Uterus (tissue), 4 donors: ENCODE measurements around the gene TGFB1I1. TPM values are rescaled to one million over a fixed set of nuclear protein-coding genes. Genes with fewer than 3 reads are reported as not detected.

Experiments
- DNase-seq, 2 donors: peaks; one replicate each; pipeline ENCODE4 v3.0.0-alpha.2; 2019 to 2020
- H3K27ac ChIP-seq, 2 donors: fragments of 200-600 bp; sonication (generic); 1 replicate in 1 of 2; 2 replicates in 1 of 2; pipeline ENCODE4 v1.5.1; 2016 to 2018
- H3K27me3 ChIP-seq, 2 donors: fragments of 200-600 bp; sonication (generic); one replicate each; pipeline ENCODE4 v1.5.1; 2018 to 2019; ENCODE audit warnings: control low read depth in 1 of 2
- H3K36me3 ChIP-seq, 2 donors: fragments of 200-600 bp; sonication (generic); one replicate each; pipeline ENCODE4 v1.5.1; 2019; ENCODE audit warnings: control low read depth in 1 of 2
- H3K4me1 ChIP-seq, 2 donors: fragments of 200-600 bp; sonication (generic); one replicate each; pipeline ENCODE4 v1.5.1; 2018 to 2019; ENCODE audit warnings: control low read depth in 1 of 2
- H3K4me3 ChIP-seq, 2 donors: fragments of 200-600 bp; sonication (generic); 1 replicate in 1 of 2; 2 replicates in 1 of 2; pipeline ENCODE4 v1.5.1; 2018 to 2019; ENCODE audit warnings: mild to moderate bottlenecking in 1 of 2
- H3K9me3 ChIP-seq, 2 donors: fragments of 200-600 bp; sonication (generic); one replicate each; pipeline ENCODE4 v1.5.1; 2019; ENCODE audit warnings: control low read depth in 1 of 2
- CTCF ChIP-seq, 4 experiments: fragments of 200-600 bp in 2 of 4; fragments of 450-650 bp in 2 of 4; sonication (generic) in 2 of 4; IDR thresholded peaks; one replicate each; pipeline ENCODE4 v1.5.1; 2016 to 2019; ENCODE audit warnings: antibody characterized with exemption in 4 of 4, mild to moderate bottlenecking in 2 of 4, moderate library complexity in 1 of 4
- POLR2A ChIP-seq, 2 donors: fragments of 450-650 bp; IDR thresholded peaks; one replicate each; pipeline ENCODE4 v1.6.1; 2016; ENCODE audit warnings: antibody characterized with exemption in 2 of 2, mild to moderate bottlenecking in 1 of 2, moderate library complexity in 1 of 2
- intact Hi-C: fragments of 100-400 bp; cut with DNase I; formaldehyde crosslinking; loops from one replicate; pipeline ENCODE4 v1.15.1; 2023; ENCODE audit warnings: low total_unique reads
- total RNA-seq, 4 donors: library from RNA; depleted of rRNA in 3 of 4; stranded (reverse); fragments of >200 nt in 3 of 4; gene quantifications; one replicate each; pipeline versions ENCODE4 v1.1.0 to v1.2.4, GENCODE V29; 2014 to 2023
- donor health status: DM: yes; HTN: yes; CAD: no.

Gene TGFB1I1
- total RNA-seq, 4 donors from 2014 or later = 61.1 to 336 (median 107) TPM

DNA sequence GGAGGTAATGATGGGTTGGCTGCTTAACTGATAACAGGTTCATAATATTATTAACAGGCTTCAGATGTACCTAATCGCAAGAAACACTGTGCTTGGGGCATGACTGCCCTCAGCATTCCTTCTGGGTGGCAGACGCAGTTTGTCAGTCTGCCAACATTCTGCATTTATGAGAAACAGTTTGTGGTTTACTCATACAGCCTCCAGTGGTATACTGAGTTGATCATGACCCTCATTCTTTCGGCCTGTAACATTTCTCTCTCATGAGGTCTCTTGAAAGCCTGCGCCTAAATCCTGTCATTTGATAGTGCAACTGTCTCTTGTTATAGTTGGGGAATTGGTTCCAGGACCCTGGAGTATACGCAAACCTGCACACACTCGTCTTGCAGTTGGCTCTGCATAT lies 41.2 kb downstream of the TGFB1I1 start:
- no peak for TF ChIP-seq POLR2A (IDR thresholded peaks at IDR 0.05)
- no peak for TF ChIP-seq CTCF (IDR thresholded peaks at IDR 0.05)
- Histone ChIP-seq H3K9me3 (no peaks in the 10 kb centered on the region), H3K36me3 (no peaks in the 10 kb centered on the region), H3K4me1 (peaks cover 0 to 4% of the 10 kb centered on the region in 2 donors), H3K27ac (no peak overlapping the region), H3K4me3 (no peak overlapping the region), H3K27me3 (no peaks in the 10 kb centered on the region)
- no peak for DNase-seq
- intact Hi-C loops = no loop called here

- intact Hi-C loops = no loop called here
- Histone ChIP-seq H3K27ac (no peak overlapping the region), H3K36me3 (no peaks in the 10 kb centered on the region), H3K4me1 (peaks cover 0 to 4% of the 10 kb centered on the region in 2 donors), H3K4me3 (no peak overlapping the region), H3K9me3 (no peaks in the 10 kb centered on the region), H3K27me3 (no peaks in the 10 kb centered on the region)
- TF ChIP-seq POLR2A (IDR thresholded peaks at IDR 0.05) (no peak), CTCF (IDR thresholded peaks at IDR 0.05) (no peak)
- no peak for DNase-seq
Measured at GRCh38 chr16:31513884-31514283, 41.9 kb downstream of the TGFB1I1 start.

GRCh38 chr16:31517800-31518402 lies 45.9 kb downstream of the TGFB1I1 start:
- no peak for DNase-seq
- Histone ChIP-seq H3K9me3 (no peaks in the 10 kb centered on the region), H3K4me3 (no peak overlapping the region), H3K27me3 (no peaks in the 10 kb centered on the region), H3K27ac (no peak overlapping the region), H3K36me3 (no peaks in the 10 kb centered on the region), H3K4me1 (no peaks in the 10 kb centered on the region)
- intact Hi-C loops = no loop called here
- TF ChIP-seq POLR2A (IDR thresholded peaks at IDR 0.05) (no peak), CTCF (IDR thresholded peaks at IDR 0.05) (no peak)

- Histone ChIP-seq H3K27ac (no peak overlapping the region), H3K9me3 (no peaks in the 10 kb centered on the region), H3K4me1 (no peaks in the 10 kb centered on the region), H3K4me3 (no peak overlapping the region), H3K36me3 (no peaks in the 10 kb centered on the region), H3K27me3 (no peaks in the 10 kb centered on the region)
- intact Hi-C loops = no loop called here
- TF ChIP-seq CTCF (IDR thresholded peaks at IDR 0.05) = no peak
- TF ChIP-seq POLR2A (IDR thresholded peaks at IDR 0.05) = no peak
- no peak for DNase-seq
Measured at GRCh38 chr16:31519759-31520431, 47.9 kb downstream of the TGFB1I1 start.

DNA sequence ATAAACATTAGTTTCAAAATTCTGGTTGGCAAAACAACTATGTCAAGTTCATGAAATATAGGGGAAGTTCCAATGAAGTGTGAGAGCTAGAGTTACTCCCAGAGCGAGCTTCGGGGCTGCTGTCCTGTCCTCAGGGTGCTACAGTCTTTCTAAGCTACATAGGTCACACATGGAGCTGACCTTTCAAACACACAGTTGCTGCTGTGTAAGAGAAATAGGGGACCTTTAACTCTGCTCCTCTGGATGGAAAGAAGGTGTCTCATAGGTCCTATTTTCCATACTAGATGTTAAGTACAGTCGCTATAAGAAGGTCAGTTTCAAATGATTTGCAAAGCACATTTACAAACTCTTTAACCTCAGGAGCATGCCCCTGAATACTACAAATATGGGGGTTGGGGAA lies 49.4 kb downstream of the TGFB1I1 start:
- Histone ChIP-seq H3K27me3 (no peaks in the 10 kb centered on the region), H3K9me3 (no peaks in the 10 kb centered on the region), H3K4me3 (no peak overlapping the region), H3K27ac (no peak overlapping the region), H3K4me1 (no peaks in the 10 kb centered on the region), H3K36me3 (no peaks in the 10 kb centered on the region)
- intact Hi-C loops = no loop called here
- DNase-seq = no peak
- TF ChIP-seq POLR2A (IDR thresholded peaks at IDR 0.05) = no peak
- no peak for TF ChIP-seq CTCF (IDR thresholded peaks at IDR 0.05)
